SHP77 (cell line): ENCODE data around the gene CLEC9A.

ENCODE experiments used
- DNase-seq, 2 experiments: peaks; one replicate each; lab custom pipeline; 2025; lab: John Stamatoyannopoulos, UW

The CLEC9A gene

DNA sequence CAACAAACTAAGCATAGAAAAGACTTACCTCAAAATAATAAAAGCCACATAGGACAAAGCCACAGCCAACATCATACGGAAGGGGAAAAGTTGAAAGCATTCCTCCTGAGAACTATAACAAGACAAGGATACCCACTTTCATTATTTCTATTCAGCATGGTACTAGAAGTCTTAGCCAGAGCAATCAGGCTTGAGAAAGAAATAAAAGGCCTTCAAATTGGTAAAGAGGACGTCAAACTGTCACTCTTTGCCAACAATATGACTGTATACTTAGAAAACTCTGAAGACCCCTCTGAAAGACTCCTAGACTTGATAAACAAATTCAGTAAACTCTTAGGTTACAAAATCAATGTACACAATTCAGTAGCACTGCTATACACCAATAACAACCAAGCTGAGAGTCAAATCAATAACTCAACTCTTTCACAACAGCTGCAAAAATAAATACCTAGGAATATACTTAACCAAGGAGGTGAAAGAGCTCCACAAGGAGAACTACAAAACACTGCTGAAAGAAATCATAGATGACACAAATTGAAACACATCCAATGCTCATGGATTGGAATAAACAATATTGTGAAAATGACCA lies 79.9 kb downstream of the CLEC9A start:
- no peak for DNase-seq

DNA sequence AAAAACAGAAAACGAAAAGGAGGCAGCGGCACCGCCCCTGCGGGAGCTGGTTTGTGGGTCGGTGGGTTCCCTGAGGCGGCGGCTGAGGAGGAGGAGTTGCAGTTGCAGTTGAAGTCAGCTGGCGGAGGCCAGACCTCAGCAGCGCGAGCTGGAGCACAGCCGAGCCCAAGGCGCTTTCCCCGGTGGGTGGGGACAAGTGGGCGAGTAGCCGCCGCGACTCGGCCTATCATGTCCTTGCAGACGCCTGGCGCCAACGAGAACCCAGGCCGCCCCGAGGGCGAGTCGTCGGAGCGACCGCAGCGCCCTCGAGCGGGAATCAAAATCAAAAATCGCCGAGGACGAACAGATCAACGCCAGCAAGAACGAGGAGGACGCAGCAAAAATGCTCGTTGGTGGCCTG lies 81.0 kb downstream of the CLEC9A start:
- DNase-seq, result no peak

DNA sequence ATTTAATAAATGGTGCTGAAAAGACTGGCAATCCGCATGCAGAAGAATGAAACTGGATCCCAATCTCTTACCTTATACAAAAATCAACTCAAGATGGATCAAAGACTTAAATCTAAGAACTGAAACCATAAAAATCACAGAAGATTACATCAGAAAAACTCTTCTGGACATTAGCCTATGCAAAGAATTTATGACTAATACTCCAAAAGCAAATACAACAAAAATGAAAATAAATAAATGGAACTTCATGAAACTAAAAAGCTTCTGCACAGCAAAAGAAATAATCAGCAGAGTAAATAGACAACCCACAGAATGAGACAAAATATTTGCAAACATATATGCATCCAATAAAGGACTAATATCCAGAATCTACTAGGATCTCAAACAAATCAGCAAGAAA lies 82.6 kb downstream of the CLEC9A start:
- DNase-seq, result no peak

DNA sequence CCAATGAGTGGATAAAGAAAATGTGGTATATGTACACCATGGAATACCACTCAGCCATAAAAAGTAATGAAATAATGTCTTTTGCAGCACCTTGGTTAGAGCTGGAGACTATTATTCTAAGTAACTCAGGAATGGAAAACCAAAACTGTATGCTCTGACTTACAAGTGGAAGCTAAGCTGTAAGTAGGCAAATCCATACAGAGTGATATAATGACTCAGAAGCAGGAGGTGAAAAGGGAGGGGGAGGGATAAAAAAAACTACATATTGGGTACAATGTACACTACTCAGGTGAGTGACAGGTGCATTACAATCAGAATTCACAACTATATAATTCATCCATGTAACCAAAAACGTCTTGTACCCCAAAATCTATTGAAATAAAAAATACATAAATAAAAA lies 83.4 kb downstream of the CLEC9A start:
- DNase-seq, result no peak

DNA sequence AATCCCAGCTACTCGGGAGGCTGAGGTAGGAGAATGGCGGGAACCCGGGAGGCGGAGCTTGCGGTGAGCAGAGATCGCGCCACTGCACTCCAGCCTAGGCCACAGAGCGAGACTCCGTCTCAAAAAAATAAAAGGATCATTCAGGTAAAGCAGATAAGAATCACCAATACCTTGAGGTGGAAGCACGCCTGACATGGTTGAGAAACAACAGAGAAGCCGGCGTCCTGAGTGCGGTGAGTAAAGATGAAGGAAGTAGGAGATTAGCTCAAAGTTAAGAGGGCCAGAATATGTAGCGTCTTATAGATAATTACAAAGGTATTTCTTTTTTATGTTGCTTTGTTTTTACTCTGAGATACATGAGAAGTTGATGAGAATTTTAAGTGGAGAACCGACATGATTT lies 84.8 kb downstream of the CLEC9A start:
- no peak for DNase-seq
